Activated naive CD4-positive, alpha-beta T cell treated with anti-CD3 and anti-CD28 coated beads, Interleukin-2, amount 10 ng/mL, durations not matched to agents 7 days and 5 days (primary cell): Measurements from ENCODE around the gene IKZF1.

Experiments used
- CTCF ChIA-PET: fragments of 350-600 bp; sonication (Branson Sonifier 250); formaldehyde crosslinking; loops from one replicate; lab custom pipeline; 2021; ENCODE audit warnings: antibody characterized with exemption; lab: Charles Lee
- DNase-seq: peaks from one replicate; pipeline ENCODE4 v3.0.0-alpha.2; 2020
- H3K27ac Mint-ChIP-seq: one replicate; pipeline ENCODE4 v1.8.0; 2021; ENCODE audit warnings: mild to moderate bottlenecking, moderate library complexity, mixed read lengths
- H3K27me3 Mint-ChIP-seq: one replicate; pipeline ENCODE4 v1.8.0; 2021; ENCODE audit warnings: mild to moderate bottlenecking, mixed read lengths
- H3K36me3 Mint-ChIP-seq: one replicate; pipeline ENCODE4 v1.8.0; 2021; ENCODE audit warnings: mixed read lengths
- H3K4me1 Mint-ChIP-seq: one replicate; pipeline ENCODE4 v1.8.0; 2021; ENCODE audit warnings: mixed read lengths
- H3K4me3 Mint-ChIP-seq: one replicate; pipeline ENCODE4 v1.8.0; 2021; ENCODE audit warnings: mild to moderate bottlenecking, moderate library complexity, mixed read lengths
- H3K9me3 Mint-ChIP-seq: one replicate; pipeline ENCODE4 v1.8.0; 2021; ENCODE audit warnings: mixed read lengths

The IKZF1 gene

DNA sequence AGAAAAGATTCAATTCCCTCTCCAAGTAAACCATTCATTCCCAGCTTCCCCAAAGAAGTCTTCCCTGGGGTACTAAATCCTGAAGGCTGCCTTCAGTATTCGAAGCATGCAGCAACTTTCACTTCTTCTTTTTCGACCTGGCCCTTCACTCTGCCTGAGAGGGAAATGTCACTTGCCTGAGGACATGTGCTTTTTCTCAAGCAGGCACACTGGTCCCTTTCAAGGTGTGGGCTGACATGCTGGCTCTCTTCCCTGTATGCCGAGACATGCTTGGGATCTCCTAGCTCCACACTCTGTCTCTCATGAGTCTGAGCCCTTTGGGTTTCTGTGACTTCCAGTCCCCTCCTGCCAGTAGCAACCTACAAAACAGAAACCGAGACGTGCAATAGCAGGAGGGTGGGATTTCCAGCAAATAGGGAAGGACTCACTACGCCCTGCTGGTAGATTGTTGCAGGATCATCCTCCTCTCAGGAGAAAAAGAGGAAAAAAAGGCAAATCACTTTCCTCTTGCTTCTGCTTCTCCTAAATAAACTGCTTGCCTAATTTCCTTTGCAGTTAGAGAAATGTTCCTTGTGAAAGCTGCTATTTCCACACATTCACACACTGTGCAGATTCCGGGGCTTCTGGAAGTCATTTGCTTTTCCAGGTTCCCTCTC lies 112.1 kb downstream of the IKZF1 start:
- peaks cover 13% of the 10 kb centered on the region for H3K27me3 Mint-ChIP-seq
- peak overlapping the region; percentile 70 for H3K4me3 Mint-ChIP-seq
- CTCF ChIA-PET, result interaction anchor here (0.6 to 9.2 kb wide), 25 partner anchors 11 to 323 kb away, joined by 3 to 117 read pairs (median 7); partner anchors contain the start of genes IKZF1 and ZPBP
- H3K4me1 Mint-ChIP-seq, result peaks cover 39% of the 10 kb centered on the region
- H3K27ac Mint-ChIP-seq, result peak overlapping the region; percentile 68
- H3K36me3 Mint-ChIP-seq, result no peaks in the 10 kb centered on the region
- no peak for DNase-seq
- H3K9me3 Mint-ChIP-seq, result no peaks in the 10 kb centered on the region

DNA sequence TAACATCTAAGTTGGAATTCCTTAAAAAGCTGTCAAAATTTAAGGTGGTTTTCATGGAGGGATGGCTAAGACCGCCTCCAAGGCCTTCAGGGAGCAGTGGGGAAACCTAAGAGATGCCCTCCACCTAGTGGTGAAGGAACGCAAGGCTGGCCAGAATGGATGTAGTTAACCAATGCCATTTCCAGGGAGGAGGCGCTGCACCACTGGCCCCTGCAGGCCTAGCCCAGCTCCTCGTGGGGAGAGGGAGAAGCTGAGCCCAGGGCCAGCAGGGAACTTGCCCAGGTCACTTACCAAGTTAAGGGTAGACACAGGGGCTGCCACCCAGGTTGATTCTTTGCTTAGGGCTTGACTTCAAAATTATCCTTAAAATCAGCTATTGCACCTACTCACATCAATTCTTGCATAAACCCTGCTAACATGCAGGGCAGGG lies 113.6 kb downstream of the IKZF1 start:
- Mint-ChIP-seq H3K27ac (no peak overlapping the region), H3K9me3 (no peaks in the 10 kb centered on the region), H3K36me3 (no peaks in the 10 kb centered on the region), H3K4me3 (no peak overlapping the region), H3K4me1 (peaks cover 34% of the 10 kb centered on the region), H3K27me3 (peaks cover 16% of the 10 kb centered on the region)
- CTCF ChIA-PET, result interaction anchor here (0.6 to 9.2 kb wide), 43 partner anchors 9 to 329 kb away, joined by 3 to 117 read pairs (median 5); partner anchors contain the start of genes FIGNL1, IKZF1 and ZPBP
- peak; percentile 83 for DNase-seq

DNA sequence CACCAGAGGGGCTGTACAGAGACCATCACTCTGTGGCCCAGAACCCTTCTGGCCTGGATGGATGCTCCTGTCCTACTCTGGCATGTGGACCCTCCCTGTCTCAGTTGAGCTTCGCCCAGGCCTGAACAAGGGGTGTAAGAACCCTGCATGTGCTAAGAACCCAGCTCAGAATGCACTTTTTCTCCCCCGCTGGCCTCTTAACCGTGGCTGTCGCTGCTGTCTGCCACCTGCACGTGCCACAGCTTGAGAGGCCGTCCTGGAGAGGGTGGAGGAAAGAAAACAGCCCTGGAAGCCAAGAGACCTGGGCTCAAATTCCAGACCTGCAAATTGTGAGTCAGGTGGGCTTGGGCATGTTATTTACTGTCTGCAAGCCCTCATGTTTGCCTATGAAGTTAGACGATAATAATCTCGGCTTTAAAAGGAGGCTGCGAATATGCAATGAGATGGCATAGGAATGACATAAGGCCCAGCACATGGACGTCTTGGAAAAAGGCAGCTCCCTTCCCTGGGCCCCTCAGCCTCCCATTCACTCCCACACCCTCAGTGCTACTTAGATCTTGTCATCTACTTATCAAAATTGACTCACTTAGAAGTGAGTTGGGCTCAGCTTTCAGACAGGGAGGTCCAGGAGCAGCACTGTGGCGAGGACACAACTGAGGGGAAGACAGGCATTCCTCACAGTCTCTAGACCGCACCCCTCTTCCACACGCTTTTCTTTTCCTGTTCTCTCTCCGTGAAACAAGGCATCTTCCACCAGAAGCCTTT lies 114.2 kb downstream of the IKZF1 start:
- Mint-ChIP-seq H3K9me3 (no peaks in the 10 kb centered on the region), H3K4me3 (no peak overlapping the region), H3K36me3 (no peaks in the 10 kb centered on the region), H3K27ac (no peak overlapping the region), H3K4me1 (peaks cover 34% of the 10 kb centered on the region), H3K27me3 (peaks cover 18% of the 10 kb centered on the region)
- no peak for DNase-seq
- CTCF ChIA-PET, result interaction anchor here (0.8 to 9.2 kb wide), 41 partner anchors 8 to 329 kb away, joined by 3 to 117 read pairs (median 5); partner anchors contain the start of genes FIGNL1, IKZF1 and ZPBP

DNA sequence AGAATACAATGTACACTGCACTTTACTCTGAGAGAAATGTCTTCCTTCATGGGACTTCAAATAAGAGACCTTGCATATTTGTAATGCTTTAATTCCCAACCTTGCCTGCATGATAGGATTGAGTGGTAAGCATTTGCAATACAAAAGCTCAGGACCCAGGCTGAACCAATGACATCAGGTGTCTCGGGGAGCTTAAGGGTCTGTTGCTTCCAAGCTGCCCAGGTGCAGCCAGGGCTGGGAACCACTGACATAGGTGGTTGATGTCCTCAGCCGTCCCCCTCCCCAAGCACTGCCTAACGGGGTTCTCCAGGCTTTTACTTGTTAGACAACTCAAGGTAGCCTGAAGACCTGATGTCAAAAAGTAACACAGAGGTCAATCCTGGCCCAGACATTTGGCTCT lies 116.5 kb downstream of the IKZF1 start:
- H3K27ac Mint-ChIP-seq, result no peak overlapping the region
- H3K4me1 Mint-ChIP-seq, result peaks cover 20% of the 10 kb centered on the region
- CTCF ChIA-PET, result interaction anchor here (1.4 to 9.2 kb wide), 7 partner anchors 17 to 328 kb away, joined by 4 to 117 read pairs (median 16); partner anchors contain the start of gene ZPBP

DNA sequence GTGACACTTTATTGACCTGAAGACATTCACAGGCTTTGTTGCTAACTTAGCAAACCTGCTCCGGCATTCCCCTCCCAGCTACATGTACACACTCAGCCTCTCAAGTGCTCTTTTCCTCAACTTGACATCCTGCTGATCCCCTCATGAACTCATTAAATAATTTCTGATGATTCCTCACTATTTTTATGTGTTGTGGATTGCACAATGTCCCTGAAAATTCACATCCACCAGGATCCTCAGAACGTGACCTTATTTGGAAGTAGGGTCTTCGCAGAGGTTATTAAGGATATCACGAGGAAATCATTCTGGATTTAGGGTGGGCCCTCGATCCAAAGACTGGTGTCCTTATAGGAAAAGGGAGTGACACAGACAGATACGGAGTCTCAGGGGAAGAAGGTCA lies 118.3 kb downstream of the IKZF1 start:
- H3K27ac Mint-ChIP-seq, result no peak overlapping the region
- H3K27me3 Mint-ChIP-seq, result peaks cover 18% of the 10 kb centered on the region
- no peaks in the 10 kb centered on the region for H3K9me3 Mint-ChIP-seq
- H3K4me3 Mint-ChIP-seq, result no peak overlapping the region
- CTCF ChIA-PET, result interaction anchor here (0.9 to 9.2 kb wide), 6 partner anchors 24 to 330 kb away, joined by 3 to 117 read pairs (median 11); partner anchors contain the start of gene ZPBP
- H3K36me3 Mint-ChIP-seq, result no peaks in the 10 kb centered on the region
- H3K4me1 Mint-ChIP-seq, result peaks cover 3% of the 10 kb centered on the region
- no peak for DNase-seq

More for the DNA sequence above, 116.5 kb downstream of the IKZF1 start:
- no peaks in the 10 kb centered on the region for H3K9me3 Mint-ChIP-seq
- no peak for DNase-seq
- H3K4me3 Mint-ChIP-seq, result no peak overlapping the region
- H3K36me3 Mint-ChIP-seq, result no peaks in the 10 kb centered on the region
- peaks cover 18% of the 10 kb centered on the region for H3K27me3 Mint-ChIP-seq

DNA sequence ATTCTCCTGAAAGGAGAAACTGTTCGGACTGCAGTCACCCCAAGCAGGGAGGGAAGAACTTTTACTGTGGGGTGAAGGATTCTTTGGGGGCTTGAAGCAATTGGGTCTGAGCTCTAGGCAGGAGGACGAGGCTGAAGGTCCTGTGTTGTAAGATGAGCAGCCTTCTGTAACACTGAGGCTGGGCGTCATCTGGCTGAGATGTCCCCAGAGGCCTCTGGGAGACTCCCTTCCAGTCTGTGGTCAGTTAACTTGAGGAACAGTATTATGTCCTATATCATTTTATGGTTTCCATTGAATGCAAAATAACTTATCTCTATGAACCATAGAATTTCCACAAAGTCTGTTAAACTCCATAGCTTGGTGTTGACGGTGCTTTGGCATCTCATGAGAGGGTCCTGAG lies 119.3 kb downstream of the IKZF1 start:
- CTCF ChIA-PET, result interaction anchor here (0.8 to 2.8 kb wide), 2 partner anchors 21 to 281 kb away, joined by 3 to 6 read pairs; no protein-coding TSS in a partner anchor
- Mint-ChIP-seq H3K27ac (no peak overlapping the region), H3K4me1 (no peaks in the 10 kb centered on the region), H3K27me3 (peaks cover 15% of the 10 kb centered on the region), H3K36me3 (no peaks in the 10 kb centered on the region), H3K9me3 (no peaks in the 10 kb centered on the region), H3K4me3 (no peak overlapping the region)
- no peak for DNase-seq

DNA sequence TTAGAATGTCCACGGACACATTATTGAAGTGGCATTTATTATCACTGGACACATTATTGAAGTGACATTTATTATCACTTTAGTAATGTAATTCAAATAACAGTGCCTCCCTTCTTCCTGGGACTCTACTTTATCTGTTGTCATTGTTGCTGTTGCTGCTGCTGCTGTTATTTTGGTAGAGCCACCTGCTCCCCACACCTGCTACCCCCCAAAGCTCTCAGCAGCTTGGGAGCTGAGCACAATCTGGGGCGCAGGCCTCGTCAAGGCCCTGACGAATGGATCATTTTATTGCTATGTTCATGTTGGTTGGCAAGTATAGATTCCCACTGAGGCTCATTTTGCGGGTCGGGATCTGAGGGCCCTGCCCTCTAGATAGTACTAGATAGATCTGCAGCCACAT lies 120.8 kb downstream of the IKZF1 start:
- Mint-ChIP-seq H3K36me3 (no peaks in the 10 kb centered on the region), H3K27ac (no peak overlapping the region), H3K4me1 (no peaks in the 10 kb centered on the region), H3K4me3 (no peak overlapping the region), H3K27me3 (peaks cover 12% of the 10 kb centered on the region), H3K9me3 (no peaks in the 10 kb centered on the region)
- no peak for DNase-seq
- CTCF ChIA-PET, result interaction anchor here (1.5 kb wide), 1 partner anchor 282 kb away, joined by 3 read pairs; no protein-coding TSS in a partner anchor

DNA sequence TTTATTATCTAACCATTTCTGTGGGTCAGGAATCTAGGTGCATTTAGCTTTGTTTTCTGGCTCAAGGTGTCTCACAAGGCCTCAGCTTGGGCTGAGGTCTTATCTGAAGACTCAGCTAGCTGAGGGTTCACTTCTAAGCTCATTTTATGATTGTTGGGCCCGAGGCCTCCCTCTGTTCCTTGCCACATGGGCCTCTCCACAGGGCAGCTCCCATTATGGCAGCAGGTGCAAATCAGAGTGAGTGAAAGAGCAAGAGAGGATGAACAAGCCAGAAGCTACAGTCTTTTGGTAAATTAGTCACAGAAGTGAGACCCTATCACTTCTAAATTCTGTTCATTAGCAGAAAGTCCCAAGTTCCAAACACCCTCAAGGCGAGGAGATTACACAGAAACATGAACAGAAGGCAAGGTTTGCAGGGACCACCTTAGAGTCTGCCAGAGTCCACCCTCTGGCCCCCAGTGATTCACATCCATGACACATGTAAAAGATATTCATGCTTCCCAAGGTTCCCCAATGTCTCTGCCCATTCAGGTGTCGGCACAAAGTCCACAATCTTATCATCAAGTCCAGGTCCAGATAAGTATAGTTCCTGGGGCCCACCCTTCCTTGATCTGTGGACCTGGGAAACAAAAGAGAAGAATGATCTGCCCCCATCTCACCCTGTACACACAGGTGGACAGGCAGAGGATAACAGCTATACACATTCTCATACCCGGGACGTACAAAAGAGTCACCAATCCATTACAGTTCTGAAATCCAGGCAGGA lies 121.9 kb downstream of the IKZF1 start:
- no peak overlapping the region for H3K4me3 Mint-ChIP-seq
- H3K27me3 Mint-ChIP-seq, result peaks cover 5% of the 10 kb centered on the region
- H3K36me3 Mint-ChIP-seq, result no peaks in the 10 kb centered on the region
- CTCF ChIA-PET, result interaction anchor here (0.8 to 2.3 kb wide), 5 partner anchors 8 to 284 kb away, joined by 3 to 12 read pairs (median 4); no protein-coding TSS in a partner anchor
- no peak overlapping the region for H3K27ac Mint-ChIP-seq
- no peaks in the 10 kb centered on the region for H3K9me3 Mint-ChIP-seq
- H3K4me1 Mint-ChIP-seq, result no peaks in the 10 kb centered on the region
- no peak for DNase-seq

DNA sequence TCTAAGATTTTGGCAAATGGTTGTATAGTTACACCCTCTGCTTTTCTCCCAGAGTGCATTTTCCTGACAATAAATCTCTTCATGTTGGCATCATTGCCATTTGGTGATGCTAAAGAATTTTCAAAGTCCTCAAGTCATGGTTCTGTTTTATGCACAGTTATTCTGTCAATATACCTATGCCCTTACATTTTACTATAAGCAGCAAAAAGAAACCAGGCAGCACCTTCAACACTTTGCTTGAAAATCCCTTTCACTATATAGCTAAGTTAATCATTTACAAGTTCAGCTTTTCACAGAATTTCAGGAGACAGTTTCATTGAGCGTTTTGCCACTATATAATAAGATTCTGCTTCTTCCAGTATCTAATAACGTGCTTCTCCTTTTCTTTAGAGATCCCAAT lies 123.0 kb downstream of the IKZF1 start:
- no peaks in the 10 kb centered on the region for H3K36me3 Mint-ChIP-seq
- CTCF ChIA-PET, result interaction anchor here (1.4 to 2.3 kb wide), 3 partner anchors 9 to 285 kb away, joined by 4 to 12 read pairs (median 6); no protein-coding TSS in a partner anchor
- peaks cover 5% of the 10 kb centered on the region for H3K27me3 Mint-ChIP-seq
- H3K27ac Mint-ChIP-seq, result no peak overlapping the region
- no peaks in the 10 kb centered on the region for H3K9me3 Mint-ChIP-seq
- H3K4me1 Mint-ChIP-seq, result no peaks in the 10 kb centered on the region
- H3K4me3 Mint-ChIP-seq, result no peak overlapping the region
- no peak for DNase-seq

DNA sequence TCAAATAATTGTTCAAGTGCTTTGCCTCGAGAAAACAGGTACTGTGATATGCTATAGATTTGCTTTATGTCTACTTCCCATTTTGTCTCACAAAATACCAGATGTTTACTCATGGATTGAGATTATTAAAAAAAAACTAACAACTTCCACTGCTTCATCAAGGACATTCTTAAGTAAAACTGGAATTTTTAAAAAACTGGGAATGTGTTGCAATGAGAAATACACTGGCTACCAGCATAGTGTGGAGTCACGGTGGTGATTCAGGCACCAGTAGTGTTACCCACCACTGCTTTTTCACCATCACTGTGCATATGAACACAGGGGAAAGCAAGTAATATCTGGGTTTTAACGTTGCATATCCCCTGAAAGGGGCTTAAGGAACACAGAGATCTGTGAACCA lies 124.4 kb downstream of the IKZF1 start:
- Mint-ChIP-seq H3K9me3 (no peaks in the 10 kb centered on the region), H3K27ac (no peak overlapping the region), H3K4me3 (no peak overlapping the region), H3K36me3 (no peaks in the 10 kb centered on the region), H3K4me1 (no peaks in the 10 kb centered on the region), H3K27me3 (no peaks in the 10 kb centered on the region)
- DNase-seq, result no peak
- CTCF ChIA-PET, result interaction anchor here (1.1 kb wide), 1 partner anchor 11 kb away, joined by 4 read pairs; no protein-coding TSS in a partner anchor

DNA sequence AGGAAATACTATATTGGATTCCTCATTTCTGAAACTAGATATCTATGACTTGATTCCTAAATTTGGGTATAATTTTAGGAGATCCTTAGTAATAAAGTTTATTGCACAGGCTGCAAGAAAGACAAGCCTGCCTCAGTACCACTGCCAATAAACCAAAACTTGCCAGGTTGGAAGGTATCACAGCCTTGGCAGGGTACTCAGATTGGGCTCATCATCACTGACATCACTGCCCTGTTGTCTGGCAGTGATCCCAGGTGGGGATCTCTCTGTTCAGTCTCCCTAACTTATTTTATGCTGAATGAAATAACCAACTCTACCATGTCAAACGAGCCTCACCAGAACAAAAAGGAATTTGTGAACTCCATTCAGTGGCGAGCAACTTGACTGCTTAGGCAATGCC lies 126.8 kb downstream of the IKZF1 start:
- no peak for DNase-seq
- CTCF ChIA-PET, result interaction anchor here (1.8 kb wide), 1 partner anchor 14 kb away, joined by 6 read pairs; no protein-coding TSS in a partner anchor
- no peaks in the 10 kb centered on the region for H3K27me3 Mint-ChIP-seq

DNA sequence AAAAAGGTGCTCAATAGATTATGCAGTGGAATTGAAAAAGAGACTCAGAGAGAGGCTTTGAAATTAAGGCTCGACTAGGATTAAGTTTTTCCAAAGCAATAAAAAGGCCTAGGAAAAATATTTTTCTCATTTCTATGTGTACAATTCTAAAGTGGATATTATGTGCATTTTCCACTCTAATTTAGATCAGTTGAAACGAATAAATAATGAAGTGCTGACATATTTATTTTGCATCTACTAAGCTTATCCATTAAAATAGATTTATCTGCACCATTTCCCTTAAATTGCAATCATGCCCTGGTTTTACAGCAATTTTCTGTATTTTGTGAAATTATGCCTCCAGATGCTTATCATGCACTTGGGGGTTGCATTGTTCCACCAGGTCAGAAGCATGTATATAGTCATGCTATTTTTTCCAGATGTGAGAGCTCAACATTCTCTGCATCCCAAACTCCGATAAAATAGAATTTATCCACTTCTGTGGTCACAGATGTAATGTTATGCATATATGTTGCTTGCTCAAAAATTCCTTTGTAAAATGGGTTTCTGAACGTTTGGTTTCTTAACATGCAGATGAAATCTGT lies 127.3 kb downstream of the IKZF1 start:
- CTCF ChIA-PET, result interaction anchor here (1.8 kb wide), 1 partner anchor 13 kb away, joined by 6 read pairs; no protein-coding TSS in a partner anchor

More for the DNA sequence above, 126.8 kb downstream of the IKZF1 start:
- Mint-ChIP-seq H3K36me3 (peaks cover 2% of the 10 kb centered on the region), H3K4me1 (no peaks in the 10 kb centered on the region), H3K9me3 (no peaks in the 10 kb centered on the region), H3K4me3 (no peak overlapping the region), H3K27ac (no peak overlapping the region)

More for the DNA sequence above, 127.3 kb downstream of the IKZF1 start:
- Mint-ChIP-seq H3K27ac (no peak overlapping the region), H3K4me1 (no peaks in the 10 kb centered on the region), H3K27me3 (no peaks in the 10 kb centered on the region), H3K9me3 (no peaks in the 10 kb centered on the region), H3K36me3 (peaks cover 4% of the 10 kb centered on the region), H3K4me3 (no peak overlapping the region)
- DNase-seq, result no peak
